ENCODE results near the gene MAP7D2.

The MAP7D2 gene

GRCh38 chrX:19975845-19976244, 140.9 kb downstream of the MAP7D2 start:
- DNase-seq (ENCODE audit: low read depth in 2 of 3, low spot score in 1 of 3), result no peak

DNA sequence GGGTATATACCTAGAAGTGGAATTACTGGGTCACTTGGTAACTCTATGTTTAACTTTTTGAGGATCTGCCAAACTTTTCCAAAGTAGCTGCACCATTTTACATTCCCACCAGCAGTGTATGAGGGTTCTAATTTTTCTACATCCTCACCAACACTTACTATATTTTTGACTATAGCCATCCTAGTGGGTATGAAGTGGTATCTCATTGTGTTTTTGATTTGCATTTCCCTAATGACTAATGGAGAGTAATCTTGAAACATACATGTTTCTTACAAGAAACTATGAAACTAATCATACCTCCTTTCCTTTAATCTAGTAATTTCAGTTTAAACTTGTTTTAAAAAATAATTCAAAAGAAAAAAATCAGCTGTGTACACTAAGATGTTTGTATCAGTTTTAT, 143.7 kb downstream of the MAP7D2 start:
- no peak for DNase-seq (ENCODE audit: low read depth in 2 of 3, low spot score in 1 of 3)

DNA sequence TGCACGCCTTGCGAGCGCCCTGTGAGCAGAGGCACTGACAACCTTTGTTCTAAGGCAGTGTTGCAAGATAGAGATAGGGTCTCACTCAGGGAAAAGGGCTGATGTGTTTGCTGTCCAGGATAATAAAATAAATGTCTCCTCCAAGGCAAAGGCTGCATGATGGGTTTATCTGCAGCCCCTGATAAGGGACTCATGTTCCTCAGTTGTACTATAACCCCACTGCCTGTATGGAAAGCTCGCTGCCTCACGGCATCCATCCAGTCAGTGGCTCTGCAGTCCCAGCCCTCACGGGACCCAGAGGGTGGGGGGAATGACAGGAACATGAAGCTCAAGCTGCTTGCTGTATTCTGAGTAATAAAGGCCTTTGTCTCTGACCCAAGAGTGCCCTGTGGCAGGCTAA, 148.4 kb downstream of the MAP7D2 start:
- no peak for DNase-seq (ENCODE audit: low read depth in 2 of 3, low spot score in 1 of 3)

DNA sequence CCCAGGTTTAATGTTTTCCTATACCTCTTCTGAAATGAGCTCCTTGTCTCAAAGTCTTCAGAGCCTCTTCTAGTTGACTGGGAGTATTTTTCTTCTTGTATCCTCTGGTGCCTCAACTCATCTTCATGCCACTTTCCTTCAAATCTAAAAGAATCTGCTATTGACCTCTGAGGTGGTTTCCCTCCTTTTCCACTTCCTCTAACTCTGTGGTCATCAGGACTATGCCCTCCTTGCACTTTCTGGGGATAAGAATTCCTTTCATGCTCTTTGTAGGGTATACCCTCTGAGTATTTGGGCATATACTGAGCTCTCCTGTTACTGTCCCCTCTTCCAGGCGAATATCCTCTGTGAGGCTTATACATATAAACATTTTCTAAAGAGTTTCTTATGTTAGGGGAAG, 150.7 kb downstream of the MAP7D2 start:
- DNase-seq (ENCODE audit: low read depth in 2 of 3, low spot score in 1 of 3), result no peak

DNA sequence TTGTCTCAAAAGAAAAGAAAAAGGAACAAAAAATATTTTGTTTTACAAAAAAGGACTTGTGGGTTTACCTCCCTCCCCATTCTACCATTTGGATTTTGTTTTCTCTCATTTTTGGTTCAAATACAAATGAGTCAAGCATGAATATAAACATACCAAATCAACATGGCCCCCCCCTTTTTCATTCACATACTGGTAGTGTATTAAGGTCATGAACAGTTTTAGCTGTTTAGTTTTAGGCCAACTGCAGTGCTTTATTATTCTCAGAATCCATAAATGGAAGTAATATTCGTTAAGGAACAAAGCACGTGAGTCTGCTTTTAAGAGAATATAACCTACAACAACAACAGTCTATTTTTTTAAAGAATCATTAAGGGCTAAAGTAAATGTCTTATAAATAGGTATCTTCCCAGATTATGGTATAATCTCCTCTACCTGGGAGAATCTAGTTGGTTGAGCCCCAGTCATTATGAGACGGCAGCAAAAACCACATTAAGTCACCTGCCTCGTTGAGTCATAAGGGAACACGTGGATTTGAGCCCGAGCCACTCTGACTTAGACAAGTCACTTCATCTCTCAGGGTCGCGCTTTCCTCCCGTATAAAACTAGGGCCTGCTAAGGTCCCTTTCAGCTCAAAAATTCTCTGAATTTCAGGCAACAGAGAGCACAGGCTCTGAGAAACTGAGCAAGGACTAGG, 152.5 kb downstream of the MAP7D2 start:
- DNase-seq (ENCODE audit: low read depth in 2 of 3, low spot score in 1 of 3), result peak; percentile 5 to 18 (median 14)

GRCh38 chrX:19960913-19961312, 155.8 kb downstream of the MAP7D2 start:
- no peak for DNase-seq (ENCODE audit: low read depth in 2 of 3, low spot score in 1 of 3)

DNA sequence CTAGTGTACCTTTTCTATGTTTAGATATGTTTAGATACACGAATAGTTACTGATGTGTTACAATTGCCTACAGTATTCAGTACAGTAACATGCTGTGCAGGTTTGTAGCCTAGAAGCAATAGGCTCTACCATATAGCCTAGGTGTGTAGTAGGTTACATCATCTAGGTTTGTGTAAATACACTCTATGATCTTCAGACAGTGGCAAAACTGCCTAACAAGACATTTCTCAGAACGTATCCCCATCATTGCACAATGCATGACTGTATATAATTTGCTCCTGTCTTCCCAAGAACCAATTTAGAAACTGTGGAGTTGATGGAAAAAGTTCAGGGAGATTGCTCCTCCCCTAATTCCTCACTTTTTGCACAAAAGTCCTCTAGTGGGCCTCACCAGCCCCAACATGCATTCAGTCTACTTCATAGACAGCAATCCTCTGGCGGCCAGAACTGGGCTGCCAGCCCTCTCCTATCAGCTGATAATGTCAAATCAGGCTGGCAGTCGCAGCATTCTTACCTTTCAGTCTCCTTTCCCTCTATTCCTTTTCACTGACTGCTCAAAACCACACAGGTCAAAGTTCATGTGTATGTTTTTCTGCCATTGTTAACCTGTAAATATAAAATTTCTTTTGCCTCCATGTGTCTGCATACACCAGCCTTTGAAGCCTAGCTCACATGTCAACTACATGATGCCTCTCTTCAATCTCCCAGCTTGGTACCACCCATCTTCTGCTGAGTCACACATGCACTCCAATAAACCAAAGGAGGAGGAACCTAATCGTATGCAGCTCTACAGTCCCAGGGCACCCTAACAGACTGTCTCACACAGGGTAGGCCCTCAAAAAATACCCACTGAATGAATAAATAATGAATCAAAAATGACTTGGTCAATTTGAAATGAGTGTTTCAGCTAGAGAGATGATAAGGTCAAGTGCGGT, 157.9 kb downstream of the MAP7D2 start:
- no peak for DNase-seq (ENCODE audit: low read depth in 2 of 3, low spot score in 1 of 3)

DNA sequence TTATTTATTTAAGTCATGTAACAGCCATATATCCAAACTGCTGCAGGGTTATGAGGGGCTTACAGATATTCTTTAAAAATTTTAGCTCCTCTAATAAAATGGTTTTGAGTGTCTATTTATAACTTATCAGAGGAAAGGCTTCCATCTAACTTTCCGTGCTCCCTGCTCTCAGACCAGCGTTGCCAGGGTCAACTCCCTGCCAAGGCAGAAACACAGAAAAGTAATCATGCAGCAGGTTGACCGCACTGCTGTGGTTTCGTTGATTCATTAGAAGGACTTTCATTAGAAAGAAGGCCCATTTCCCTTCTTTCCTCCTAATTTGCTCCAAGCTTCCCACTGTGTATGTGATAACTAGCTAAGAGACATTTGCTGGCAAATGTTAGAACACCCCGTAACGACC, 159.8 kb downstream of the MAP7D2 start:
- DNase-seq (ENCODE audit: low read depth in 2 of 3, low spot score in 1 of 3), result no peak

Data from stimulated activated CD4-positive, alpha-beta T cell treated with anti-CD3 and anti-CD28 coated beads, Interleukin-12 subunit alpha, Interleukin-12 subunit beta, amount 100 ng/mL, for 48 hours (primary cell).